ENCODE results near the gene BLOC1S3. TPM values are rescaled to one million over a fixed set of nuclear protein-coding genes. Genes with fewer than 3 reads are reported as not detected.

The BLOC1S3 gene
- total RNA-seq, 4 donors from 2014 or later, result 15.3 to 20.1 (median 15.9) TPM

GRCh38 chr19:45151320-45151719 is 27.3 kb upstream of the BLOC1S3 start:
- peaks cover 43% of the 10 kb centered on the region for H3K4me1 ChIP-seq
- H3K27ac ChIP-seq, result no peak overlapping the region
- TF ChIP-seq EP300 (IDR thresholded peaks at IDR 0.05) (no peak), CTCF (IDR thresholded peaks at IDR 0.05) (no peak), POLR2A (IDR thresholded peaks at IDR 0.05) (no peak), POLR2AphosphoS5 (IDR thresholded peaks at IDR 0.05) (no peak)
- no CpG with 5 or more reads among the region's 7 CpGs for WGBS
- peaks cover 15% of the 10 kb centered on the region for H3K36me3 ChIP-seq
- H3K9me3 ChIP-seq, result no peaks in the 10 kb centered on the region
- no peak overlapping the region for H3K4me3 ChIP-seq
- H3K27me3 ChIP-seq, result peaks cover 15% of the 10 kb centered on the region
- DNase-seq (ENCODE audit: low spot score in 2 of 2), result no peak

GRCh38 chr19:45151821-45152503 is 26.6 kb upstream of the BLOC1S3 start:
- H3K4me3 ChIP-seq, result peak overlapping the region; percentile 38

GRCh38 chr19:45152504-45153338 is 25.9 kb upstream of the BLOC1S3 start:
- H3K27me3 ChIP-seq, result peaks cover 15% of the 10 kb centered on the region
- H3K27ac ChIP-seq, result no peak overlapping the region
- peaks cover 7% of the 10 kb centered on the region for H3K36me3 ChIP-seq
- 28% methylated on average over 9 of the region's 91 CpGs for WGBS
- no peak for TF ChIP-seq EP300 (IDR thresholded peaks at IDR 0.05)
- no peak for TF ChIP-seq POLR2AphosphoS5 (IDR thresholded peaks at IDR 0.05)
- TF ChIP-seq CTCF (IDR thresholded peaks at IDR 0.05), result no peak
- TF ChIP-seq POLR2A (IDR thresholded peaks at IDR 0.05), result no peak
- peaks cover 54% of the 10 kb centered on the region for H3K4me1 ChIP-seq
- no peaks in the 10 kb centered on the region for H3K9me3 ChIP-seq
- H3K4me3 ChIP-seq, result peak overlapping the region; percentile 38
- DNase-seq (ENCODE audit: low spot score in 2 of 2), result no peak

More at GRCh38 chr19:45151821-45152503, 26.6 kb upstream of the BLOC1S3 start:
- no peak overlapping the region for H3K27ac ChIP-seq
- DNase-seq (ENCODE audit: low spot score in 2 of 2), result no peak
- WGBS, result 52% methylated on average over 11 of the region's 64 CpGs
- H3K4me1 ChIP-seq, result peaks cover 48% of the 10 kb centered on the region
- TF ChIP-seq EP300 (IDR thresholded peaks at IDR 0.05) (no peak), POLR2AphosphoS5 (IDR thresholded peaks at IDR 0.05) (no peak), POLR2A (IDR thresholded peaks at IDR 0.05) (no peak), CTCF (IDR thresholded peaks at IDR 0.05) (no peak)
- H3K9me3 ChIP-seq, result no peaks in the 10 kb centered on the region
- peaks cover 8% of the 10 kb centered on the region for H3K36me3 ChIP-seq
- peaks cover 15% of the 10 kb centered on the region for H3K27me3 ChIP-seq

GRCh38 chr19:45153339-45154063 is 25.1 kb upstream of the BLOC1S3 start:
- DNase-seq (ENCODE audit: low spot score in 2 of 2), result no peak
- H3K9me3 ChIP-seq, result no peaks in the 10 kb centered on the region
- H3K4me3 ChIP-seq, result peak overlapping the region; percentile 38
- 5% methylated on average over 16 of the region's 69 CpGs for WGBS
- peak overlapping the region; percentile 8 for H3K27ac ChIP-seq
- H3K4me1 ChIP-seq, result peaks cover 59% of the 10 kb centered on the region
- no peak for TF ChIP-seq EP300 (IDR thresholded peaks at IDR 0.05)
- TF ChIP-seq CTCF (IDR thresholded peaks at IDR 0.05), result no peak
- no peak for TF ChIP-seq POLR2AphosphoS5 (IDR thresholded peaks at IDR 0.05)
- peak in 1 of 2 donors; percentile 6 for TF ChIP-seq POLR2A (IDR thresholded peaks at IDR 0.05)
- peaks cover 15% of the 10 kb centered on the region for H3K27me3 ChIP-seq
- H3K36me3 ChIP-seq, result peaks cover under 1% of the 10 kb centered on the region

Measured in suprapubic skin (tissue), 4 donors.